Tongue (tissue), 2 donors: ENCODE data around the gene GLRX. TPM values are rescaled to one million over a fixed set of nuclear protein-coding genes. Genes with fewer than 3 reads are reported as not detected.
"Not testable (repeated sequence)": the region's sequence is repeated elsewhere in the genome, so short reads cannot be mapped to it uniquely, and the experiment has no call there.

Experiments used
- DNase-seq: peaks from one replicate; pipeline ENCODE4 v3.0.0-alpha.2; 2015
- total RNA-seq: library from RNA; depleted of rRNA; stranded (reverse); fragments of >200 nt; gene quantifications from one replicate; pipeline ENCODE4 v1.2.3, GENCODE V29; 2014

GLRX gene
- total RNA-seq, 1 donor from 2014 or later, result 4.2 TPM

GRCh38 chr5:95852567-95852966, 30.0 kb upstream of the GLRX start:
- DNase-seq, result no peak

- not testable (repeated sequence) for DNase-seq
Measured at GRCh38 chr5:95851141-95851540, 28.6 kb upstream of the GLRX start.

GRCh38 chr5:95850391-95850894, 27.9 kb upstream of the GLRX start:
- no peak for DNase-seq

GRCh38 chr5:95848701-95849100, 26.2 kb upstream of the GLRX start:
- no peak for DNase-seq

- DNase-seq, result no peak
Measured at GRCh38 chr5:95847261-95847592, 24.7 kb upstream of the GLRX start.

- peak; percentile 88 for DNase-seq
Measured at GRCh38 chr5:95846554-95847260, 24.2 kb upstream of the GLRX start.

GRCh38 chr5:95845391-95845790, 22.9 kb upstream of the GLRX start:
- DNase-seq, result no peak

GRCh38 chr5:95843733-95844223, 21.3 kb upstream of the GLRX start:
- no peak for DNase-seq

- no peak for DNase-seq
Measured at GRCh38 chr5:95842854-95843544, 20.5 kb upstream of the GLRX start.

DNA sequence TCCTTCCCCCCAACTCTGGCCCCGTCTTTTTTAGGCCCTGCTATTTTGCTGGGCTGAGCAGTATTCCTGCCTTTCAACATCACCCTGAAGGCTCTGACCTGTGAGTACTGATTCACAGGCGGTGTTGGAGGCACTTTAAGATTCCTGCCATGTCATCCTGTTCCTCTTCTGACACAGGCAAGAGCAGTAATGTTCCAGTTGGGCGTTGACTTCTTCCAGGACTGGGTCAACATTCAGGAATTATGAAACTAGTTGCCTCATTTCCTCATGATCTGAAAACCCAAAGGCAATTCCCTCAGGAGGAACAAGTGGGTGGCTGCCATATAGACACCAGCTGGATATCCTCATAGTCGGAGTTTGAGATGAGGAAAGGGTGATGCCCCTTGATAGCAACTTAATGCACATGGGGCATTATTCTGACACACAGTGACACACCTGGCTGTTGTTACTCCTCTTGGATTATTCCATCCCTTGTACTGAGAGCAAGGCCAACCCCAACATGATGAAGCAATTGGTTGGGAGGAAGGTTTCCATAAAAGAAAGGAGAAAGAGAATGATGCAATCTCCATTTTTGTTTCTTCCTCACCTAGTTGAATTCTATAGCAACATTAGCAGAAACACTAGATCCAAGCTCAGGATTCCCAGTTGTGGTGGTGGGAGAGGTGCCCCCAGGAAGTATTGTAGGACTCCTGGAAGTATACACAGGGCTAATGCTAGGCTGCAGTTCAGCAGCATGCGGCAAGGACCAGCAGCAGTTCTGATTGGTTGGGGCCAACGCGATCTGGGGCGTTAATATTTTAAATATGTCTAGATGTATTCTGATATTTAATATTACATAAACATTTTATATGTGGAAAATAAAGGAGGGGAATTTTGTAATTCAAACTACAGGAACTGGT, 19.6 kb upstream of the GLRX start:
- DNase-seq, result no peak

GRCh38 chr5:95840956-95841705, 18.6 kb upstream of the GLRX start:
- no peak for DNase-seq

DNA sequence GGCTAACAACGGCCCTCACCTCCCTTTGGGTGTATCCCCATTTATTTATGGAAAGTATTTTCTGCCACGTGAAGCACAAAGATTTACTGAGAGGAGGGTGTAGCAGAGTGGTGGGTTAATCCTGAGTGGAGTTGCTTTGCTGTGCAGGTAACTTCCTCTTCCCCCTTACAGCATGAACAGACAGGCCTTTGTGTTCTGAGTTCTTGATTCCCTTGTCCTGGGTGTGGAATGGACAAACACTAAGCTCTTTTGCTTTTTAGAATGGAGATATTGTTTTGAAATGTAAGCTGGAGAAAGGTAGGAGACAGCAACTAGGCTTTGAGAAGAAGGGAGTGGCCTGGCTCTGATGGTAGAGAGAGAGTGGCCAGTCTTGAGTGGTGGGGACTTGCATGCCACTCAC, 17.1 kb upstream of the GLRX start:
- no peak for DNase-seq

DNA sequence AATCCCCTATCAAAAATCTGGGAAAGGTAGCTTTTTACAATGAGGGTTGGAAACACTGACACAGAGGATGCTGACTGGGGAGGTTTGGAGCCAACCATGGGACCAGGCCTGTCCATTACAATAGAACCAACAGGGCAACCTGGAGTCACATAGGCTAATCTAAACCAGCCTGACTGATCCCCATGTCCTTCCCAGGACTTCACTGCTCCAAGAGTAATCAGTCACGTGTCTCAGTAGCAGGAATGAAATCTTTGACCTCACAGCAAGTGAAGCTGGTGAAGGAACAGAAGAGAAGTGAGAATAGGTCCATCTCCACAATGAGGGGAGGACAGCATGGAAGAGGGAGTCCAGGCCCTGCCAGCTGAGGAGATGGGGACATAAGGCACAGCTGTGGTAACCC, 16.0 kb upstream of the GLRX start:
- DNase-seq, result no peak

- no peak for DNase-seq
Measured at GRCh38 chr5:95838001-95838520, 15.5 kb upstream of the GLRX start.

DNA sequence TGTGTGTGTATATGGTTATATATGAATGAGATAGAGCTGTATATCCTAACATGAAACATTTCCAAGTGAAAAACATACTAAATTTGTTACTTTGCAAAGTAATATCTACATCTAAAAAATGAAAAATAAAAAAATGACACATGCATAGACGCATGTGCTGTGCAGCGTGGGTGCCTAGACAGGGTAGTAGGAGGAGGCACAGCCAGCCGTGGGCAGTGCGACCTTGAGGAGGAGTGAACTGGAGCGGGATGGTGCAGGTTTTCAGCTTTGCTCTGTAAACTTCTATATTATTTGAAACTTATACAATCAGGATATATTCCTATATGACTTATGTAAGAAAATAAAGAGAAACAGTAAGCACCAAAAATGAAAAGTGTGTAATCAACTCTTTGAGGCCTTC, 15.0 kb upstream of the GLRX start:
- no peak for DNase-seq

- DNase-seq, result not testable (repeated sequence)
Measured at GRCh38 chr5:95836971-95837370, 14.4 kb upstream of the GLRX start.

DNA sequence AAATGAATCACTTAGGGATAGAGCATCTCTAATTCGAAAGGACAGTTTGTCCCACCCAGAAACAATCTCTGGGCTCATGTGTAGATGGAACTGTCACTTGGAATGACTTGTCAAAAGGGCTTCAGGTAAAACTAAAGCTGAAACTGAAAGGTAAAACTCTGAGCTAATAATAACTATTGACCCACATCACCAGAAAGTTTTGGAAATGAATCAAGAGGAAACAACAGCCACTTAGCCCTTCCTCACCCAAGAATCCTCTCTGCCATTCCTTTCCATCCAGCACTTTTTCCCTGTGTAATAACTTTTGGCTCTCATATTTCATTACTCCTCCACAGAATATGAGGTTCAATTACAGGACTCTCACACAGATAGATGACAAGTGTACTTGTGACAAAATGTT, 14.0 kb upstream of the GLRX start:
- DNase-seq, result no peak

GRCh38 chr5:95835682-95836385, 13.3 kb upstream of the GLRX start:
- no peak for DNase-seq

- DNase-seq, result no peak
Measured at GRCh38 chr5:95832664-95833063, 10.1 kb upstream of the GLRX start.

GRCh38 chr5:95830226-95830625, 7.7 kb upstream of the GLRX start:
- DNase-seq, result no peak

DNA sequence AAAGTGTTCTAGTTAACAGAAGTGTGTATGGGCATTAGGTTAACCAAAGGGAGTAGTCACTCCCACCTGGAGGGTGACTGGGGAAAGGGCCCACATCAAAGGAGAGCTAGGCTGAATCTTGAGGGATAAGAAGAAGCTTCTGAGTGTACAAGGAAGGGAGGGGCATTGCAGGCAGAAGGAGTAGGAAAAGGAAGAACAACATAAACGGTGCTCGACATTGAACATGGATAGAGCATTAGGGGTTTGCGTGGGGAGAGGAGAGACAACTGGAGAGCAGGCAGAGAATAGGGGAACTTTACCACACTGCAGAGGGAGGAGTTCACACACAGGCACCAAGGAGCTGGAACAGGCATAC, 5.3 kb upstream of the GLRX start:
- no peak for DNase-seq
